SK-N-MC (cell line): Measurements from ENCODE around the gene PIAS1.

Experiments
- EZH2 ChIP-seq: fragments of 200-600 bp; sonication (generic); IDR thresholded peaks from one replicate; pipeline ENCODE4 v1.6.1; 2017; ENCODE audit warnings: antibody characterized with exemption
- FOXP2 ChIP-seq: optimal IDR thresholded peaks from 2 replicates; pipeline ENCODE3; 2011; ENCODE audit warnings: mild to moderate bottlenecking, moderate library complexity; ENCODE audit not compliant: insufficient read depth; ENCODE audit errors: extremely low read length, control extremely low read depth
- POLR2AphosphoS5 ChIP-seq: IDR thresholded peaks from 2 replicates; pipeline ENCODE4 v1.6.1; 2012; ENCODE audit warnings: mild to moderate bottlenecking, low read depth, low read length, borderline replicate concordance

GRCh38 chr15:68184616-68185480 is 130.7 kb downstream of the PIAS1 start:
- no peak for TF ChIP-seq POLR2AphosphoS5
- TF ChIP-seq EZH2 = no peak
- no peak for TF ChIP-seq FOXP2
